Lower lobe of right lung (tissue), 2 donors: ENCODE measurements around the gene SUCLG2. TPM values are rescaled to one million over a fixed set of nuclear protein-coding genes. Genes with fewer than 3 reads are reported as not detected.

ENCODE experiments used
- ATAC-seq, 2 donors: fragments of 200-7000 bp; cut with Tn5 transposase; one replicate each; pipeline ENCODE4 v1.9.1; 2020 to 2022; ENCODE audit warnings: mild to moderate bottlenecking in 2 of 2, moderate library complexity in 2 of 2
- DNase-seq: peaks from one replicate; pipeline ENCODE4 v3.0.0-alpha.2; 2020
- H3K27ac ChIP-seq: fragments of 200-600 bp; one replicate; pipeline ENCODE4 v1.8.0; 2022
- H3K27me3 ChIP-seq: fragments of 200-600 bp; one replicate; pipeline ENCODE4 v1.8.0; 2022; ENCODE audit warnings: low read depth
- H3K36me3 ChIP-seq: fragments of 200-600 bp; one replicate; pipeline ENCODE4 v1.8.0; 2022; ENCODE audit warnings: mild to moderate bottlenecking
- H3K4me1 ChIP-seq: fragments of 200-600 bp; one replicate; pipeline ENCODE4 v1.8.0; 2022
- H3K4me3 ChIP-seq: fragments of 200-600 bp; one replicate; pipeline ENCODE4 v1.8.0; 2022; ENCODE audit warnings: mild to moderate bottlenecking
- H3K9me3 ChIP-seq: fragments of 200-600 bp; one replicate; pipeline ENCODE4 v1.8.0; 2022
- CTCF ChIP-seq: fragments of 200-600 bp; IDR thresholded peaks from one replicate; pipeline ENCODE4 v1.8.0; 2022; ENCODE audit warnings: antibody characterized with exemption, mild to moderate bottlenecking
- intact Hi-C: fragments of 100-400 bp; cut with DNase I; formaldehyde crosslinking; loops from one replicate; pipeline ENCODE4 v1.11.0; 2022
- total RNA-seq: library from RNA; stranded (reverse); fragmentation: NEBNext Ultra II Directional; extraction: Animal tissue kit (Norgen Biotek cat#: 25700); gene quantifications from one replicate; pipeline ENCODE4 v1.2.1, GENCODE V29; 2021
- donor health status: DM: no; HTN: yes; CAD: no; lungs with severe emphysema.

SUCLG2 gene
- total RNA-seq, 1 donor from 2014 or later: 50.7 TPM

GRCh38 chr3:67534594-67534993 is 119.8 kb downstream of the SUCLG2 start:
- Histone ChIP-seq H3K36me3 (no peaks in the 10 kb centered on the region), H3K4me3 (no peak overlapping the region), H3K4me1 (no peaks in the 10 kb centered on the region), H3K27me3 (no peaks in the 10 kb centered on the region), H3K27ac (no peak overlapping the region), H3K9me3 (no peaks in the 10 kb centered on the region)
- DNase-seq (no peak), ATAC-seq (no peak)
- no peak for TF ChIP-seq CTCF
- intact Hi-C loops: no loop called here

GRCh38 chr3:67531181-67532101 is 123.0 kb downstream of the SUCLG2 start:
- no peaks in the 10 kb centered on the region for H3K9me3 ChIP-seq
- no peak for DNase-seq
- no peak for TF ChIP-seq CTCF
- H3K27ac ChIP-seq: no peak overlapping the region
- H3K4me3 ChIP-seq: no peak overlapping the region
- ATAC-seq: no peak
- peaks cover 18% of the 10 kb centered on the region for H3K36me3 ChIP-seq
- intact Hi-C loops: no loop called here
- H3K27me3 ChIP-seq: no peaks in the 10 kb centered on the region
- no peaks in the 10 kb centered on the region for H3K4me1 ChIP-seq

- no peak for TF ChIP-seq CTCF
Observed at GRCh38 chr3:67529915-67530314, 124.5 kb downstream of the SUCLG2 start.

GRCh38 chr3:67529337-67529736 is 125.1 kb downstream of the SUCLG2 start:
- intact Hi-C loops: no loop called here
- peaks cover 18% of the 10 kb centered on the region for H3K36me3 ChIP-seq
- H3K4me3 ChIP-seq: no peak overlapping the region
- DNase-seq (no peak), ATAC-seq (no peak)
- H3K27ac ChIP-seq: no peak overlapping the region
- no peaks in the 10 kb centered on the region for H3K9me3 ChIP-seq
- no peaks in the 10 kb centered on the region for H3K27me3 ChIP-seq
- no peaks in the 10 kb centered on the region for H3K4me1 ChIP-seq
- TF ChIP-seq CTCF: no peak

More at GRCh38 chr3:67529915-67530314, 124.5 kb downstream of the SUCLG2 start:
- no peak for DNase-seq
- Histone ChIP-seq H3K4me1 (no peaks in the 10 kb centered on the region), H3K9me3 (no peaks in the 10 kb centered on the region), H3K4me3 (no peak overlapping the region), H3K36me3 (peaks cover 18% of the 10 kb centered on the region), H3K27ac (no peak overlapping the region), H3K27me3 (no peaks in the 10 kb centered on the region)
- intact Hi-C loops: no loop called here
- no peak for ATAC-seq

- intact Hi-C loops: no loop called here
- no peak overlapping the region for H3K27ac ChIP-seq
- no peak overlapping the region for H3K4me3 ChIP-seq
- ATAC-seq (no peak), DNase-seq (no peak)
- no peaks in the 10 kb centered on the region for H3K4me1 ChIP-seq
- TF ChIP-seq CTCF: no peak
- no peaks in the 10 kb centered on the region for H3K9me3 ChIP-seq
- H3K36me3 ChIP-seq: peaks cover 18% of the 10 kb centered on the region
- no peaks in the 10 kb centered on the region for H3K27me3 ChIP-seq
Observed at GRCh38 chr3:67526246-67526645, 128.2 kb downstream of the SUCLG2 start.
